GM21723 (cell line): ENCODE results near the gene DIS3L2.
A peak's percentile ranks its signal among the peaks of the same experiment; 100 is the strongest.

Experiments
- ATAC-seq: cut with Tn5 transposase; IDR thresholded peaks from one replicate; pipeline ENCODE4 v1.9.1; 2021; ENCODE audit warnings: mild to moderate bottlenecking, moderate library complexity; ENCODE audit not compliant: unreplicated experiment

DIS3L2 gene

GRCh38 chr2:231961349-231962166 lies at the start of gene DIS3L2:
Gene DIS3L2 (plus strand): TSS chr2:231961713. CDS start chr2:232014928, 53,215 bp downstream.
- ATAC-seq: peak; percentile 93

GRCh38 chr2:231914077-231914690 lies 47.3 kb upstream of the DIS3L2 start:
- ATAC-seq: no peak

GRCh38 chr2:231917280-231918066 lies 44.0 kb upstream of the DIS3L2 start:
- no peak for ATAC-seq

GRCh38 chr2:231918501-231919330 lies 42.8 kb upstream of the DIS3L2 start:
- no peak for ATAC-seq

GRCh38 chr2:231919341-231920035 lies 42.0 kb upstream of the DIS3L2 start:
- ATAC-seq: no peak

- ATAC-seq: no peak
Measured at GRCh38 chr2:231920366-231920765, 41.1 kb upstream of the DIS3L2 start.

GRCh38 chr2:231920795-231921194 lies 40.7 kb upstream of the DIS3L2 start:
- ATAC-seq: no peak

GRCh38 chr2:231922311-231923009 lies 39.1 kb upstream of the DIS3L2 start:
- ATAC-seq: no peak

GRCh38 chr2:231923010-231923344 lies 38.5 kb upstream of the DIS3L2 start:
- ATAC-seq: no peak

- ATAC-seq: no peak
Measured at GRCh38 chr2:231923951-231924888, 37.3 kb upstream of the DIS3L2 start.

- no peak for ATAC-seq
Measured at GRCh38 chr2:231924889-231925275, 36.6 kb upstream of the DIS3L2 start.

GRCh38 chr2:231925303-231926179 lies 36.0 kb upstream of the DIS3L2 start:
- ATAC-seq: no peak

- no peak for ATAC-seq
Measured at GRCh38 chr2:231926180-231926741, 35.3 kb upstream of the DIS3L2 start, which contains the start of gene NPPC. Gene NPPC (minus strand): TSS chr2:231926396. CDS start chr2:231926249, 147 bp downstream.

GRCh38 chr2:231926761-231927565 lies 34.5 kb upstream of the DIS3L2 start:
- ATAC-seq: no peak

GRCh38 chr2:231927566-231927890 lies 34.0 kb upstream of the DIS3L2 start:
- no peak for ATAC-seq

GRCh38 chr2:231928481-231928880 lies 33.0 kb upstream of the DIS3L2 start:
- ATAC-seq: no peak
